Kidney (tissue), 14 donors: Measurements from ENCODE around the gene SLC38A8. TPM values are rescaled to one million over a fixed set of nuclear protein-coding genes. Genes with fewer than 3 reads are reported as not detected.

Experiments used
- DNase-seq, 5 donors: peaks; one replicate each; pipeline ENCODE4 v3.0.0-alpha.2; 2013 to 2020
- FAIRE-seq: peaks from 2 replicates; lab custom pipeline; 2012; peaks lifted over from hg19 to GRCh38; lab: Jason Lieb, UNC
- H3K27ac ChIP-seq, 2 donors: one replicate each; pipeline ENCODE4 v1.7.0; 2013; ENCODE audit warnings: low read depth in 2 of 2, low read length in 2 of 2, inconsistent platforms in 1 of 2
- H3K27me3 ChIP-seq: one replicate; pipeline ENCODE4 v1.7.1; 2013; ENCODE audit warnings: low read length, inconsistent platforms; ENCODE audit not compliant: control insufficient read depth, insufficient read depth
- H3K36me3 ChIP-seq, 3 donors: one replicate each; pipeline versions ENCODE4 v1.7.0 to v1.7.1; 2013; ENCODE audit warnings: low read length in 3 of 3, control low read depth in 1 of 3, inconsistent platforms in 1 of 3; ENCODE audit not compliant: insufficient read depth in 3 of 3, control insufficient read depth in 2 of 3
- H3K4me1 ChIP-seq, 3 donors: one replicate each; pipeline versions ENCODE4 v1.7.0 to v1.7.1; 2013; ENCODE audit warnings: low read length in 3 of 3, inconsistent platforms in 1 of 3, low read depth in 1 of 3; ENCODE audit not compliant: control insufficient read depth in 2 of 3, insufficient read depth in 2 of 3
- H3K4me3 ChIP-seq, 3 donors: one replicate each; pipeline versions ENCODE4 v1.7.0 to v1.8.1; 2013; ENCODE audit warnings: low read length in 3 of 3, control low read depth in 1 of 3, inconsistent platforms in 1 of 3
- H3K9ac ChIP-seq, 3 donors: one replicate each; pipeline versions ENCODE4 v1.7.0 to v1.7.1; 2013; ENCODE audit warnings: low read length in 3 of 3, control low read depth in 1 of 3, inconsistent platforms in 1 of 3
- H3K9me3 ChIP-seq, 3 donors: one replicate each; pipeline versions ENCODE4 v1.7.0 to v1.7.1; 2013; ENCODE audit warnings: low read length in 3 of 3, control low read depth in 1 of 3, inconsistent platforms in 1 of 3; ENCODE audit not compliant: control insufficient read depth in 2 of 3, insufficient read depth in 1 of 3
- intact Hi-C: fragments of 100-400 bp; cut with DNase I; formaldehyde crosslinking; loops from one replicate; pipeline ENCODE4 v1.11.1; 2022
- polyA plus RNA-seq: library from polyadenylated mRNA; stranded (reverse); fragments of 350-450 nt; fragmentation: Illumina TruSeq; extraction: RNeasy Lipid Tissue Mini Kit (QIAGEN cat#74804); gene quantifications from one replicate; pipeline ENCODE4 v1.2.3, GENCODE V29; 2014; ENCODE audit warnings: low read depth, low replicate concordance; ENCODE audit not compliant: insufficient read depth
- total RNA-seq: library from RNA; stranded (reverse); fragmentation: NEBNext Ultra II Directional; extraction: Animal tissue kit (Norgen Biotek cat#: 25700); gene quantifications from one replicate; pipeline ENCODE4 v1.2.1, GENCODE V29; 2021
- TF ChIP-seq, protein P1 (sequence below): IDR thresholded peaks from 3 replicates; pipeline ENCODE4 v1.5.1; 2012; ENCODE audit warnings: mild to moderate bottlenecking, moderate library complexity, borderline replicate concordance; ENCODE audit not compliant: insufficient read depth; ENCODE audit errors: extremely low read depth
- donor health status: control.
- donor health status: control.
- donor health status: control.
- donor health status: control.
- donor health status: control.
- donor health status: DM: yes; HTN: yes; CAD: no.
- donor health status: Normal renal cell carcinoma (clear cell type).

Gene SLC38A8
- total and polyA plus RNA-seq, 2 donors from 2014 or later, result 0.30 TPM; not detected in 1

- DNase-seq (peak in 2 of 5 donors; percentile 23 to 46), FAIRE-seq (no peak)
- no peaks in the 10 kb centered on the region for H3K27me3 ChIP-seq
- H3K9ac ChIP-seq, result no peak overlapping the region
- TF ChIP-seq, protein P1, sequence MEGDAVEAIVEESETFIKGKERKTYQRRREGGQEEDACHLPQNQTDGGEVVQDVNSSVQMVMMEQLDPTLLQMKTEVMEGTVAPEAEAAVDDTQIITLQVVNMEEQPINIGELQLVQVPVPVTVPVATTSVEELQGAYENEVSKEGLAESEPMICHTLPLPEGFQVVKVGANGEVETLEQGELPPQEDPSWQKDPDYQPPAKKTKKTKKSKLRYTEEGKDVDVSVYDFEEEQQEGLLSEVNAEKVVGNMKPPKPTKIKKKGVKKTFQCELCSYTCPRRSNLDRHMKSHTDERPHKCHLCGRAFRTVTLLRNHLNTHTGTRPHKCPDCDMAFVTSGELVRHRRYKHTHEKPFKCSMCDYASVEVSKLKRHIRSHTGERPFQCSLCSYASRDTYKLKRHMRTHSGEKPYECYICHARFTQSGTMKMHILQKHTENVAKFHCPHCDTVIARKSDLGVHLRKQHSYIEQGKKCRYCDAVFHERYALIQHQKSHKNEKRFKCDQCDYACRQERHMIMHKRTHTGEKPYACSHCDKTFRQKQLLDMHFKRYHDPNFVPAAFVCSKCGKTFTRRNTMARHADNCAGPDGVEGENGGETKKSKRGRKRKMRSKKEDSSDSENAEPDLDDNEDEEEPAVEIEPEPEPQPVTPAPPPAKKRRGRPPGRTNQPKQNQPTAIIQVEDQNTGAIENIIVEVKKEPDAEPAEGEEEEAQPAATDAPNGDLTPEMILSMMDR, result no peak
- no peak overlapping the region for H3K4me3 ChIP-seq
- no peaks in the 10 kb centered on the region for H3K9me3 ChIP-seq
- H3K27ac ChIP-seq, result no peak overlapping the region
- H3K4me1 ChIP-seq, result no peaks in the 10 kb centered on the region
- intact Hi-C loops, result no loop called here
- H3K36me3 ChIP-seq, result peaks cover 0 to 11% (median 10%) of the 10 kb centered on the region in 3 donors
Observed at GRCh38 chr16:84048270-84048669, 5.7 kb upstream of the SLC38A8 start.

GRCh38 chr16:84047626-84048025, 5.0 kb upstream of the SLC38A8 start:
- Histone ChIP-seq H3K27ac (no peak overlapping the region), H3K4me3 (no peak overlapping the region), H3K9ac (no peak overlapping the region), H3K9me3 (no peaks in the 10 kb centered on the region), H3K27me3 (no peaks in the 10 kb centered on the region), H3K36me3 (peaks cover 0 to 5% (median 4%) of the 10 kb centered on the region in 3 donors), H3K4me1 (no peaks in the 10 kb centered on the region)
- TF ChIP-seq, protein P1, result no peak
- FAIRE-seq (no peak), DNase-seq (peak in 1 of 5 donors; percentile 73)
- intact Hi-C loops, result no loop called here

- Histone ChIP-seq H3K27ac (no peak overlapping the region), H3K9me3 (no peaks in the 10 kb centered on the region), H3K4me1 (no peaks in the 10 kb centered on the region), H3K36me3 (peaks cover 0 to 4% (median under 1%) of the 10 kb centered on the region in 3 donors), H3K9ac (no peak overlapping the region), H3K27me3 (no peaks in the 10 kb centered on the region), H3K4me3 (no peak overlapping the region)
- intact Hi-C loops, result no loop called here
- peak in 1 of 5 donors; percentile 29 for DNase-seq
- TF ChIP-seq, protein P1, result no peak
- FAIRE-seq, result no peak
Observed at GRCh38 chr16:84047206-84047605, 4.6 kb upstream of the SLC38A8 start.
